Measurements from ENCODE around the gene AFAP1.

The AFAP1 gene

GRCh38 chr4:7739077-7739917 is 200.4 kb downstream of the AFAP1 start:
- no peak for DNase-seq (ENCODE audit: low read depth, low spot score)

GRCh38 chr4:7738458-7739076 is 201.1 kb downstream of the AFAP1 start:
- DNase-seq (ENCODE audit: low read depth, low spot score), result no peak

- no peak for DNase-seq (ENCODE audit: low read depth, low spot score)
Measured at GRCh38 chr4:7737752-7738457, 201.8 kb downstream of the AFAP1 start.

GRCh38 chr4:7737268-7737645 is 202.4 kb downstream of the AFAP1 start:
- DNase-seq (ENCODE audit: low read depth, low spot score), result no peak

- no peak for DNase-seq (ENCODE audit: low read depth, low spot score)
Measured at GRCh38 chr4:7736436-7737267, 203.0 kb downstream of the AFAP1 start.

- no peak for DNase-seq (ENCODE audit: low read depth, low spot score)
Measured at GRCh38 chr4:7735961-7736360, 203.7 kb downstream of the AFAP1 start.

GRCh38 chr4:7735395-7735794 is 204.3 kb downstream of the AFAP1 start:
- no peak for DNase-seq (ENCODE audit: low read depth, low spot score)

- no peak for DNase-seq (ENCODE audit: low read depth, low spot score)
Measured at GRCh38 chr4:7734651-7735260, 204.9 kb downstream of the AFAP1 start.

GRCh38 chr4:7733801-7734650 is 205.6 kb downstream of the AFAP1 start:
- DNase-seq (ENCODE audit: low read depth, low spot score), result no peak

- no peak for DNase-seq (ENCODE audit: low read depth, low spot score)
Measured at GRCh38 chr4:7733201-7733600, 206.5 kb downstream of the AFAP1 start.

GRCh38 chr4:7732263-7732662 is 207.4 kb downstream of the AFAP1 start:
- no peak for DNase-seq (ENCODE audit: low read depth, low spot score)

GRCh38 chr4:7731437-7731836 is 208.2 kb downstream of the AFAP1 start:
- no peak for DNase-seq (ENCODE audit: low read depth, low spot score)

- no peak for DNase-seq (ENCODE audit: low read depth, low spot score)
Measured at GRCh38 chr4:7727749-7728148, 211.9 kb downstream of the AFAP1 start.

- DNase-seq (ENCODE audit: low read depth, low spot score), result no peak
Measured at GRCh38 chr4:7726665-7727413, 212.8 kb downstream of the AFAP1 start.

GRCh38 chr4:7725951-7726350 is 213.7 kb downstream of the AFAP1 start:
- DNase-seq (ENCODE audit: low read depth, low spot score), result no peak

GRCh38 chr4:7723625-7724024 is 216.0 kb downstream of the AFAP1 start:
- DNase-seq (ENCODE audit: low read depth, low spot score), result no peak

GRCh38 chr4:7722766-7723387 is 216.8 kb downstream of the AFAP1 start:
- DNase-seq (ENCODE audit: low read depth, low spot score), result no peak

GRCh38 chr4:7721984-7722551 is 217.6 kb downstream of the AFAP1 start:
- no peak for DNase-seq (ENCODE audit: low read depth, low spot score)

Measured in iPS DF 19.7 (cell line).